Bladder microvascular endothelial cell (primary cell): Measurements from ENCODE around the gene CHRNB1. TPM values are rescaled to one million over a fixed set of nuclear protein-coding genes. Genes with fewer than 3 reads are reported as not detected.

ENCODE experiments used
- total RNA-seq: library from RNA; depleted of rRNA; stranded (reverse); fragments of >200 nt; gene quantifications from 2 replicates; pipeline ENCODE4 v1.2.3, GENCODE V29; 2014

CHRNB1 gene, protein sequence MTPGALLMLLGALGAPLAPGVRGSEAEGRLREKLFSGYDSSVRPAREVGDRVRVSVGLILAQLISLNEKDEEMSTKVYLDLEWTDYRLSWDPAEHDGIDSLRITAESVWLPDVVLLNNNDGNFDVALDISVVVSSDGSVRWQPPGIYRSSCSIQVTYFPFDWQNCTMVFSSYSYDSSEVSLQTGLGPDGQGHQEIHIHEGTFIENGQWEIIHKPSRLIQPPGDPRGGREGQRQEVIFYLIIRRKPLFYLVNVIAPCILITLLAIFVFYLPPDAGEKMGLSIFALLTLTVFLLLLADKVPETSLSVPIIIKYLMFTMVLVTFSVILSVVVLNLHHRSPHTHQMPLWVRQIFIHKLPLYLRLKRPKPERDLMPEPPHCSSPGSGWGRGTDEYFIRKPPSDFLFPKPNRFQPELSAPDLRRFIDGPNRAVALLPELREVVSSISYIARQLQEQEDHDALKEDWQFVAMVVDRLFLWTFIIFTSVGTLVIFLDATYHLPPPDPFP
- total RNA-seq: 7.6 and 9.4 TPM in 2 replicates

DNA sequence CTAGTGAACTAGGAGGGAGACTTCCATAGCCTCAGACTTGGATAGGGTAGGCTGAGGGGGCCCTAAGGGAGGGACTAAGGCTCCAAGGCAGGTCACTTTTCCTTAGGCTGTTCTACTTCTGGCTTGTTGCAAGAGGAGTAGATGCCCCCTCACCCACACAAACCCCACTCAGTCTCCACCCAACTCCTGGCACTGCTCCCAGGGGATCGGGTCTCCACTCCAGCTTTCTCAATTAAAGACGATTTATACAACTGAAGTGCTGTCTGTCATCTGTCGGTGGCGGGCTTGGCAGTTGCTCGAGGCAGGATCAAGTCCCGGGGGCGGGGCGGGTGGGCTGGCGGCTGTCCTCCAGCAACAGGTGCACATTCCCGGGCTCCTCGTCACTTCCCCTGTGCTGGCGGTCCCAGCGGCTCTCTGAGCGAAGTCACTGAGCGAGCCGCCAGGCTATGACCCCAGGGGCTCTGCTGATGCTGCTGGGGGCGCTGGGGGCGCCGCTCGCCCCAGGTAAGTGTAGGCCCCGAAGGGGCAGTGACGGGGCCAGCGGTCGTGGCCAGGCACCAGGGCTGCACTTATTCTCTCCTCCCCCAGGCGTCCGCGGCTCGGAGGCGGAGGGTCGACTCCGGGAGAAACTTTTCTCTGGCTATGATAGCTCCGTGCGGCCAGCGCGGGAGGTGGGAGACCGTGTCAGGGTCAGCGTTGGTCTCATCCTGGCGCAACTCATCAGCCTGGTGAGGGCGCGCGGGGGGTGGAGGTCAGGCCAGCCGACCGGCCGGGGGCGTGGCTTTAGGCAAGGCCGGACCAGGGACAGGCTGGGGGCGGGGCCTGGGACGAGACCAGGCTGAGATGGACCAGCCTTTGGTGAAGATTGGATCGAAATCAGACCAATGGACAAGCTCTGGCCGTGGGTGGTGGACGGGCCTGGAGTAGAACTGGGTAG, at the start of gene CHRNB1:
Gene CHRNB1, plus strand, starts transcription at position 380 of the 937 bp plus-strand sequence. Its CDS starts 67 bp downstream, at position 447.

DNA sequence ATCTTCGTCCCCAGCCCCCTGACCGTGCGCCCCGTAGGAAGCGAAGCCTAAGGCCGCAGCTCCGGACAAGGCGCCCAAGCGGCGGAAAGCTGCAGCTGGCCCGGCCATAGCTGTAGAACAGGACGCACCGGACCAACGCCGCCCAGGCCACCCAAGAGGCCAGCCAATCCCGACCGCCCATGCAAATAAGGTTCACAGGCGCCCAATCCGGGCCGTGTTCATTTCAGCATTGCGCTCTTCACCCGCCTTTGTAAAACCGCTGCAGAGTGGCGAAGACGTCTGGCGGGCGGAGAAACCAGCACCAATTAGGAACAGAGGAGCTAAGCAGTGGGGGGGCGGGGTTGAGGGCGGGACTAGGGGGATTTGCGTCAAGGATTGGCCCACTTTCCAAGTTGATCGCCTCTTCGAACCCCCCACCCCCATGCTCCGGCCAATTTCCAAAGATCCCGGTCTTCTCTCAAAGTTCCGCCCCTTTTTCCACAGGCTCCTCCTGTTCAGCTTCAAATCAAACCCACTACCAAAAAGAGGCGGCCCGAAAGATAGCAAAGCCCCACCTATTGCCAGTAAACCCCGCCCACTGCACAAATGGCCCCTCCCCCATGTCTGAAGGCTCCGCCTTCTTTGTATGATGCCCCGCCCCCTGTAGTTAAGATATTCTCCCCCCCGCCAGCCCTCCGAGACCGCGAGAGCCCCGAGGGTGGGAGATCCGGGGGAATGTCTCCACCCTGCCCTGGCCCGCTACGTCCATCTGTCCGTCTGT, 40.7 kb upstream of the CHRNB1 start, which contains the start of gene TMEM256:
Gene TMEM256, minus strand, starts transcription at position 121 of the 760 bp plus-strand sequence. Its CDS starts 13 bp downstream, at position 108.

DNA sequence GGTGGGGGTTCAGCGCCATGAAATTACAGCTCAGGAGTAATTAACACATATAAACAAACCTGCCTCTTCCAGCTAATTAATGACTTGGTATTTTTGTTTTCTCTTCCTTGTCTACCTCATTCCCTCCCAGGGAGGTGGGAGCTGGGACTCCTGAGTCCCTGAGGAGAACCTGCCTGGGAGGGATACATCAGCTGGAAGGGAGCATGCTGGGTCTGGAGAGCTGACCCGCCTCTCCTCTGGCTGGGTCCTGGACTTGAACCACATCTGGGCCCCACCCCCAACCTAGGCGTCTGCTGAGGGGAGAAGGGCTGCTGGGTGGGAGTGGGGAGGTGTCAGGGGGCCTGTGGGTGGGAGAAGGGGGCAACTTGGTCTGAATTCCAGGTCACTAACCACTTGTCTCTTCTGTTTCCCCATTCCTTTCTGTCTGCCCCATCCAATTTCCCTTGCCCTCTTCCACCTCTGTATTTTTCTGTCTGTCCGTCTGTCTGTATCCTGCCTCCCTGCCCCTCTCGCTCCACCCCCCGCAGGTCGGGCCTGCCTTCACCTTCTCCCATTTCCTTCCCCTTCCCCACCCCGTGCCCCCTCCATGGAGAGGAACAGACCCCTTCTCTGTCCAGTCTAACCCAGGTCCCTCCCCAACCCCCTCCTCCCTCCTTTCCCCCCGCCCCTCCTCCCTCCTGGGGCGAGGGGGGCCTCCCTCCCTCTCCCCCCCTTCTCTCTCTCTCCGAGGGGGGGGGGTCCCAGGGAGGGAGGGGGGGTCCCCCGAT, 37.2 kb upstream of the CHRNB1 start, which contains the start of gene NLGN2:
Gene NLGN2, plus strand, starts transcription at position 361 of the 767 bp plus-strand sequence. CDS start 411 bp downstream, outside the sequence.

DNA sequence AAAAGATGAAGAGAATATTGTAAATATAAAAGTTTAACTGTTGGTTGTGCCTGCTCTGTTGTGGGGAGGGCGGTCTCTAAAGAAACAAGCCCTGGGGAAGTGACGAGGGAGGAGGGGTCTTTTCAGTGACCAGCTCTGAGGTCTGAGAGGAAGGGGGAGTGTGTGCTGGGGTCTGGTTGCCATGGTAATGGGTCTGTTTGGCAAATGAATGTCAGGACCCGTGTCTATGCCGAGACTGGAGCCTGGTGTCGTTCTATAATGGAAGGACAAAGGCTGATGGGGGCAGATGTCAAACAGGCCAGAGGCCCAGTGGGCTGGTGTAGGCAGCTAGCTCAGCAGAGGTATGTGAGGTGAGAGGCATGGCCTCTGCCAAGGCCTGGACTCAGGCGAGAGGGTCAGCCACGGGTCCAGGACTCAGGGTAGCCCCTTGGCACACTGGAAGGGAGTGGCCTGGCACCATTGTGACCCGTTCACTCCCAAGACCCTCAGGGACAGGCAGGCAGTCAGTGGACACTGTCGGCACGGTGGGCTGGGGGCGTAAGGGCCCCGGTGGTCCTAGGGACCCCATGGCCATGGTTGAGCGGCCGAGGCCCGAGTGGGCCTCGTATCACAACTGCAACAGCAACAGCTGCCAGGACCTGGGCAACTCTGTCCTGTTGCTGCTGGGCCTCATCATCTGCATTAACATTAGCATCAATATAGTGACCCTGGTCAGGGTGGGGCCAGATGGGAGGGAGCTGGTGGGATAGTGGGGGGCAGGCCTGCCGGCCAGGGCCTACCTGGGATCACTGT, 24.8 kb upstream of the CHRNB1 start, which contains the start of gene SPEM1:
Gene SPEM1, plus strand, starts transcription at position 506 of the 792 bp plus-strand sequence. Its CDS starts 61 bp downstream, at position 567.

DNA sequence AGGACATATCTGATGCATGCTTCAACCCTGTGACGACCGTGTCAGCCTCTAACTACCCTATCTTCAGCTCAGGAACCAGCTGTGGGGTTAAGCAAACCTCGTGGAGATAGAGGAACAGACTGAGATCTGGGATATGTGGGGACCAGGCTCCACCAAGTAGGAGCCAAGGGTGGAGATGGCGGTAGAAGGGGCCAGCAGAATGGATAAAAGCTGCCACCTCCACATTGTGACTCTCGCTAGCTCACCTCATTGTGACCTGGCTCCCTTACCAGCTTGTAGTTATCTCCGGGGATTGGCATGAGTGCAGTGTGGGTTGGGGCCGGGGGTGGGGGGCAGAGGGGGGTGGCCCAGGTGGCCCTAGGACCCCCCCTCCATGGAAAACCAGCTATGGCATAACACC, 19.5 kb upstream of the CHRNB1 start, which contains the start of gene SPEM2:
Gene SPEM2, plus strand, starts transcription at position 301 of the 400 bp plus-strand sequence. Its CDS starts 73 bp downstream, at position 374.

DNA sequence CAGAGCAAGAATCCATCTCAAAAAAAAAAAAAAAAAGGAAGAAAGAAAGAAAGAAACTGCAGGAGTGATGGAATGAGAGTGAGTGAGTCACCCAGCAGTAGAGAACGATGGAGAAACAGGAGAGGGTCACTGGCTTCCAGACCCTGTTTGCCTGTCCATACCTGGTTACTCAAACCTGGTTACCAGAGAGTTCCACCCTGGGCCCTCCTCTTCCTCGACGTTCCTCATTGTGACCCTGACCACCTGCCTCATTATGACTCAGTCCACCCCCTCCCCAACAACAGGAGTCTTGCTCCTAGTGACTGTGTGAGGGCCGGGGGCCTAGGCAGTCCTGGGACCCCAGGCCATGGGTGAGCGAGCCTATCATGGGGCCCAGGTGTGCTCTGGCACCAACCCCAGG, 16.3 kb upstream of the CHRNB1 start, which contains the start of gene SPEM3:
Gene SPEM3, plus strand, starts transcription at position 301 of the 400 bp plus-strand sequence. Its CDS starts 46 bp downstream, at position 347.

DNA sequence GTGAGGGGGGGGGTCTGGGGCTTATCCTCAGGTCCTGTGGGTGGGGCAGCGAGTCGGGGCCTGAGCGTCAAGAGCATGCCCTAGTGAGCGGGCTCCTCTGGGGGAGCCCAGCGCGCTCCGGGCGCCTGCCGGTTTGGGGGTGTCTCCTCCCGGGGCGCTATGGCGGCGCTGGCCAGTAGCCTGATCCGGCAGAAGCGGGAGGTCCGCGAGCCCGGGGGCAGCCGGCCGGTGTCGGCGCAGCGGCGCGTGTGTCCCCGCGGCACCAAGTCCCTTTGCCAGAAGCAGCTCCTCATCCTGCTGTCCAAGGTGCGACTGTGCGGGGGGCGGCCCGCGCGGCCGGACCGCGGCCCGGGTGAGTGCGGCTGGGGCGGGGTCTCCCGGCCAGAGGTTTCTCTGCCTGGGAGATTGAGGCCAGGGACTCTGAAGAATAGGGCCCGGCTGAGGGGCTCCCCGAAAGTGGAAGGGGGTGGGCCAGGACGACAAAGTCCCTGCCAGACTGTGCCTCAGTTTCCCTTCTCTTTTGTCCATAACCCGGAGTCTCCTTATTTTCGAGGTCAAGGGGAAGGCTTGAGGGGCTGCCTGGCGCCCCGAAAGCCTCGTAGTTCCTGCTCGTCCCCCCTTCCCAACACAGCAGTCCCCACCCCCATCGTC, 5.3 kb upstream of the CHRNB1 start, which contains the start of gene FGF11:
Gene FGF11, plus strand, starts transcription at position 51 of the 651 bp plus-strand sequence. Its CDS starts 109 bp downstream, at position 160.

DNA sequence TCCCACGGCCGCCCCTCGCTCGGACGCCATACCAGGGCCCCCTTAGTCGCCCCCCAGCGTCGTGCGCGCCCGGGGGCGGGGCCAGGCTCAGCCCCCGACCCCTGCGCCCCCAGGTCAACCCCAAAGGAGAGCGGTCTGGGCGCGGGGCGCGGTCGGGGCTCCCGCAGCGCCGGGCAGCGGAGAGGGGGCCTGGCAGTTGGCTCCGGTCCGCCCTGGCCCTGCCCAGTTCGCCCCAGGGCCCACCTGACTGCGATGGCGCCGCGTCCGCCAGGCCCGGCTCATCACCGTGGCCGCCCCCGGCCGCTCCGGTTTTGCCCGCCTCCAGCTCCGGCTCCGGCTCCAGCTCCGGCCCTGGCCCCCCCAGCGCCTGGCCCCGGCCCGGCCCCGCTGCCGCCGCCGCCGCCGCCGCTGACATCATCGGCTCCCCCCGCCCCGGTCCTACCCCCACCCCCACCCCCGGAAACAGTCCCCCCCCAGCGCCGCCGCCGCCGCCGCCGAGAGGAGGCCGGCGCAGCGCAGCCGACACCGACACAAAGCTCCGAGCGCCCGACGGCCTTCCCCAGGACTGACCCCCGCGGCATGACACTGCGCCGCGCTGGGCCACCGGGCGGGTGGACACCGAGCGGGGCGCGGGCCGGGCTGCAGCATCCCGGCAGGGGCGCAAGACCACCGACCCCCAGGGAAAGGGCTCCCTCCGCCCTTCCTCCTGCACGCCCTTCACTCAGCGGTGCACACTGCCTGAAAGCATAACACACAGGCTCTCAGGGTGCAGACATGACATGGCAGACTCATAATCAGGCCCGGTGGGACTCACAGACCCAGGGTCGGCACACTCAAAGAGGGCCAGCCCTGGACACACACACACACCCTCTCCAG, 34.6 kb downstream of the CHRNB1 start, which contains the start of gene ZBTB4:
Gene ZBTB4, minus strand, starts transcription at position 419 of the 876 bp plus-strand sequence. CDS start 12,830 bp downstream, outside the sequence.

DNA sequence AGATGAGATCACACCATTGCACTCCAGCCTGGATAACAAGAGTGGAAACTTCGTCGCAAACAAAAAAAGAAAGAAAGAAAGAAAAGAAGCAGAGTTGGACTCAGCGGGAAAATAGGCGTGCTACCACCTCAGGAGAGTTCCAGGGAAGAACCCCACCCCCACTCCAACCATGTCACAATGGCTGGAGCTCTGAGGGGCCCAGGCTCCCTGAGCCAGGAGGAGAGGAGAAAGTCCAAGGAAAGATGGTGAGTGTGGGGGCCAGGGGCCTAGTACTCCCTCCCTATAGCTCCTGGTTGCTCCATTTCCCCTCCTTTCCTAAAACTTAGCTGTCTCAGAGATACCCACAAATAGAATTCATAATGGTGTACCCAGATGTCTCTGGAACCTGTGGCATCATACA, 36.4 kb downstream of the CHRNB1 start, which contains the start of gene SLC35G6:
Gene SLC35G6, plus strand, starts transcription at position 172 of the 400 bp plus-strand sequence. Its CDS starts 71 bp downstream, at position 243.

DNA sequence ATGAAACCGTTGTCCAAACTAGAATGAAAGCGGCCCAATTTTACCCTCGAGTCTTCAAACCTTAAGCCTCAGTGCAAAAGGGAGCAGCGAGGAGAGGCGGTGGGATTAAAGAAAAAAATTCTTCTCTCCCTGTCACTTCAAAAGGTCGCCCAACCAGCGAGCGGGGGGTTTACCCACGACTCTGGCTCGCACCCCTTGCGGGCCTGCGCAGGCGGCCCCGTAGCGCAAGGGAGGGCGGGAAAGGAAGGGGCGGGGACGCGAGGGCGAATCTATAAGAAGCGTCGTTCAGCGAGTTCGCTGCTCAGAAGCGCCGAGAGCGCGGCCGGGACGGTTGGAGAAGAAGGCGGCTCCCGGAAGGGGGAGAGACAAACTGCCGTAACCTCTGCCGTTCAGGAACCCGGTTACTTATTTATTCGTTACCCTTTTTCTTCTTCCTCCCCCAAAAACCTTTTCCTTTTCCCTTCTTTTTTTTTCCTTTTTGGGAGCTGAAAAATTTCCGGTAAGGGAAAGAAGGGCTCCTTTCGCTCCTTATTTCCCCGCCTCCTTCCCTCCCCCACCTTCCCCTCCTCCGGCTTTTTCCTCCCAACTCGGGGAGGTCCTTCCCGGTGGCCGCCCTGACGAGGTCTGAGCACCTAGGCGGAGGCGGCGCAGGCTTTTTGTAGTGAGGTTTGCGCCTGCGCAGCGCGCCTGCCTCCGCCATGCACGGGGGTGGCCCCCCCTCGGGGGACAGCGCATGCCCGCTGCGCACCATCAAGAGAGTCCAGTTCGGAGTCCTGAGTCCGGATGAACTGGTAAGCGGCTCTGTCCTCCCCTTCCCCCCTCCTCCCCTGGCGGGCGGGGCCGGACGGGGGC, 39.4 kb downstream of the CHRNB1 start, which contains the start of gene POLR2A:
Gene POLR2A, plus strand, starts transcription at position 300 of the 852 bp plus-strand sequence.

Other genes with a start within 250 kb of the CHRNB1 start
- 6.8 and 22.5 TPM in 2 replicates for gene DLG4, start 225.2 kb upstream of the CHRNB1 start, total RNA-seq
- gene ACADVL, start 225.1 kb upstream of the CHRNB1 start, total RNA-seq: 205 and 264 TPM in 2 replicates
- gene DVL2, start 210.5 kb upstream of the CHRNB1 start, total RNA-seq: 32.2 and 53.0 TPM in 2 replicates
- gene PHF23, start 205.6 kb upstream of the CHRNB1 start, total RNA-seq: 28.7 and 37.6 TPM in 2 replicates
- gene GABARAP, start 202.6 kb upstream of the CHRNB1 start, total RNA-seq: 86.0 and 116 TPM in 2 replicates
- gene CTDNEP1, start 193.3 kb upstream of the CHRNB1 start, total RNA-seq: 18.5 and 41.9 TPM in 2 replicates
- gene ELP5, start 192.8 kb upstream of the CHRNB1 start, total RNA-seq: 22.4 and 31.6 TPM in 2 replicates
- 0.82 and 8.1 TPM in 2 replicates for gene CLDN7, start 182.6 kb upstream of the CHRNB1 start, total RNA-seq
- 0.57 TPM in 1 of 2 replicates, not detected in the other for gene SLC2A4, start 163.3 kb upstream of the CHRNB1 start, total RNA-seq
- gene YBX2, start 150.4 kb upstream of the CHRNB1 start, total RNA-seq: 0.25 TPM in 1 of 2 replicates, not detected in the other
- 537 and 632 TPM in 2 replicates for gene EIF5A, start 137.4 kb upstream of the CHRNB1 start, total RNA-seq
- gene GPS2, start 129.7 kb upstream of the CHRNB1 start, total RNA-seq: 28.8 and 30.1 TPM in 2 replicates
- 10.4 and 31.2 TPM in 2 replicates for gene NEURL4, start 115.7 kb upstream of the CHRNB1 start, total RNA-seq
- not detected in 2 replicates for gene ACAP1, start 108.5 kb upstream of the CHRNB1 start, total RNA-seq
- 1.1 and 2.3 TPM in 2 replicates for gene KCTD11, start 92.9 kb upstream of the CHRNB1 start, total RNA-seq
- not detected in 2 replicates for gene TMEM95, start 89.9 kb upstream of the CHRNB1 start, total RNA-seq
- gene TNK1, start 64.0 kb upstream of the CHRNB1 start, total RNA-seq: 0.49 and 1.6 TPM in 2 replicates
- gene PLSCR3, start 50.5 kb upstream of the CHRNB1 start, total RNA-seq: 16.7 and 36.8 TPM in 2 replicates
- gene TMEM256, start 41.0 kb upstream of the CHRNB1 start, total RNA-seq: 48.8 and 118 TPM in 2 replicates
- gene NLGN2, start 37.2 kb upstream of the CHRNB1 start, total RNA-seq: 1.3 and 7.6 TPM in 2 replicates
- gene SPEM1, start 24.7 kb upstream of the CHRNB1 start, total RNA-seq: not detected in 2 replicates
- not detected in 2 replicates for gene SPEM2, start 19.4 kb upstream of the CHRNB1 start, total RNA-seq
- not detected in 2 replicates for gene SPEM3, start 16.2 kb upstream of the CHRNB1 start, total RNA-seq
- gene TMEM102, start 9.6 kb upstream of the CHRNB1 start, total RNA-seq: 6.0 and 8.4 TPM in 2 replicates
- gene FGF11, start 5.5 kb upstream of the CHRNB1 start, total RNA-seq: 0.16 and 0.50 TPM in 2 replicates
- 6.3 and 14.2 TPM in 2 replicates for gene ZBTB4, start 34.6 kb downstream of the CHRNB1 start, total RNA-seq
- not detected in 2 replicates for gene SLC35G6, start 36.4 kb downstream of the CHRNB1 start, total RNA-seq
- 76.9 and 161 TPM in 2 replicates for gene POLR2A, start 39.3 kb downstream of the CHRNB1 start, total RNA-seq
- gene TNFSF12, start 104.0 kb downstream of the CHRNB1 start, total RNA-seq: 7.8 and 17.1 TPM in 2 replicates
- gene TNFSF13, start 113.7 kb downstream of the CHRNB1 start, total RNA-seq: 0.69 and 0.81 TPM in 2 replicates
- gene SENP3, start 116.9 kb downstream of the CHRNB1 start, total RNA-seq: 62.7 and 79.3 TPM in 2 replicates
- gene CD68, start 134.6 kb downstream of the CHRNB1 start, total RNA-seq: 0.65 and 1.1 TPM in 2 replicates
- 57.5 and 91.6 TPM in 2 replicates for gene MPDU1, start 138.8 kb downstream of the CHRNB1 start, total RNA-seq
- 0.06 and 0.49 TPM in 2 replicates for gene SOX15, start 145.0 kb downstream of the CHRNB1 start, total RNA-seq
- 28.2 and 35.0 TPM in 2 replicates for gene FXR2, start 169.8 kb downstream of the CHRNB1 start, total RNA-seq
- 26.4 and 27.4 TPM in 2 replicates for gene SAT2, start 182.8 kb downstream of the CHRNB1 start, total RNA-seq
- 0.38 TPM in 1 of 2 replicates, not detected in the other for gene SHBG, start 185.1 kb downstream of the CHRNB1 start, total RNA-seq
- gene ATP1B2, start 205.9 kb downstream of the CHRNB1 start, total RNA-seq: not detected in 2 replicates
- gene TP53, start 242.4 kb downstream of the CHRNB1 start, total RNA-seq: 29.0 and 64.8 TPM in 2 replicates
- 8.0 and 11.8 TPM in 2 replicates for gene WRAP53, start 243.4 kb downstream of the CHRNB1 start, total RNA-seq